Astrocyte (in vitro differentiated cells and primary cell): ENCODE measurements around the gene DROSHA. TPM values are rescaled to one million over a fixed set of nuclear protein-coding genes. Genes with fewer than 3 reads are reported as not detected.
A peak's percentile ranks its signal among the peaks of the same experiment; 100 is the strongest.

Source experiments
- DNase-seq: peaks from one replicate; pipeline ENCODE4 v3.0.0-alpha.2; 2010; ENCODE audit warnings: low read depth
- FAIRE-seq: peaks from 2 replicates; lab custom pipeline; 2011; peaks lifted over from hg19 to GRCh38; lab: Jason Lieb, UNC
- H2AFZ ChIP-seq: 2 replicates; pipeline ENCODE4 v1.6.0; 2012; ENCODE audit warnings: low read depth, low read length, inconsistent platforms
- H3K27ac ChIP-seq: 2 replicates; pipeline ENCODE4 v1.5.1; 2011; ENCODE audit warnings: low read depth, low read length, inconsistent platforms
- H3K27me3 ChIP-seq: 2 replicates; pipeline ENCODE4 v1.6.0; 2011; ENCODE audit warnings: low read length, inconsistent platforms; ENCODE audit not compliant: insufficient read depth
- H3K36me3 ChIP-seq: 2 replicates; pipeline ENCODE4 v1.5.1; 2011; ENCODE audit warnings: low read length, inconsistent platforms; ENCODE audit not compliant: insufficient read depth
- H3K4me1 ChIP-seq: 2 replicates; pipeline ENCODE4 v1.5.1; 2011; ENCODE audit warnings: low read length, inconsistent platforms; ENCODE audit not compliant: insufficient read depth
- H3K4me2 ChIP-seq: 2 replicates; pipeline ENCODE4 v1.6.0; 2012; ENCODE audit warnings: low read length, inconsistent platforms
- H3K4me3 ChIP-seq: 2 replicates; pipeline ENCODE4 v1.5.1; 2011; ENCODE audit warnings: low read depth, mild to moderate bottlenecking, low read length, inconsistent platforms; ENCODE audit not compliant: insufficient read depth
- H3K79me2 ChIP-seq: 2 replicates; pipeline ENCODE4 v1.6.0; 2012; ENCODE audit warnings: mild to moderate bottlenecking, low read length, inconsistent platforms; ENCODE audit not compliant: insufficient read depth
- H3K9ac ChIP-seq: 2 replicates; pipeline ENCODE4 v1.6.0; 2012; ENCODE audit warnings: mild to moderate bottlenecking, low read length, inconsistent platforms
- H3K9me3 ChIP-seq: 2 replicates; pipeline ENCODE4 v1.5.1; 2012; ENCODE audit warnings: low read depth, mild to moderate bottlenecking, low read length, inconsistent platforms; ENCODE audit not compliant: insufficient read depth
- H4K20me1 ChIP-seq: 2 replicates; pipeline ENCODE4 v1.6.0; 2012; ENCODE audit warnings: low read length, inconsistent platforms; ENCODE audit not compliant: insufficient read depth
- H3K27ac Mint-ChIP-seq: one replicate; pipeline ENCODE4 v1.8.0; 2021; ENCODE audit warnings: mild to moderate bottlenecking, mixed read lengths; ENCODE audit not compliant: unreplicated experiment
- H3K27me3 Mint-ChIP-seq: one replicate; pipeline ENCODE4 v1.8.0; 2021; ENCODE audit warnings: low read depth, mixed read lengths; ENCODE audit not compliant: unreplicated experiment
- H3K36me3 Mint-ChIP-seq: one replicate; pipeline ENCODE4 v1.8.0; 2021; ENCODE audit warnings: low read depth, mixed read lengths; ENCODE audit not compliant: unreplicated experiment
- H3K4me1 Mint-ChIP-seq: one replicate; pipeline ENCODE4 v1.8.0; 2021; ENCODE audit warnings: low read depth, mixed read lengths; ENCODE audit not compliant: unreplicated experiment
- H3K4me3 Mint-ChIP-seq: one replicate; pipeline ENCODE4 v1.8.0; 2021; ENCODE audit warnings: mild to moderate bottlenecking, moderate library complexity, mixed read lengths; ENCODE audit not compliant: unreplicated experiment
- H3K9me3 Mint-ChIP-seq: one replicate; pipeline ENCODE4 v1.8.0; 2021; ENCODE audit warnings: mild to moderate bottlenecking, mixed read lengths; ENCODE audit not compliant: unreplicated experiment
- CTCF ChIP-seq: IDR thresholded peaks from 2 replicates; pipeline ENCODE4 v1.5.1; 2011; ENCODE audit warnings: low read depth, mild to moderate bottlenecking, inconsistent platforms, low read length, moderate library complexity; ENCODE audit not compliant: insufficient read depth
- EZH2 ChIP-seq: IDR thresholded peaks from 2 replicates; pipeline ENCODE4 v1.6.1; 2012; ENCODE audit warnings: mild to moderate bottlenecking, low read length, inconsistent platforms; ENCODE audit not compliant: insufficient read depth
- total RNA-seq: library from RNA; stranded (reverse); gene quantifications from 2 replicates; pipeline ENCODE4 v1.2.1, GENCODE V29; 2021

Gene DROSHA
- total RNA-seq, 1 donor from 2014 or later, result 50.6 TPM

- H3K27me3 ChIP-seq, result peaks cover 2% of the 10 kb centered on the region
- FAIRE-seq (no peak), DNase-seq (peak; percentile 22)
- H3K27ac Mint-ChIP-seq, result peak overlapping the region; percentile 41
- H3K4me1 Mint-ChIP-seq, result peaks cover 20% of the 10 kb centered on the region
- H3K4me1 ChIP-seq, result peaks cover 3% of the 10 kb centered on the region
- H3K4me3 Mint-ChIP-seq, result no peak overlapping the region
- H3K27ac ChIP-seq, result no peak overlapping the region
- no peaks in the 10 kb centered on the region for H3K36me3 Mint-ChIP-seq
- peak overlapping the region; percentile 60 for H2AFZ ChIP-seq
- H3K79me2 ChIP-seq, result no peaks in the 10 kb centered on the region
- peaks cover 9% of the 10 kb centered on the region for H3K27me3 Mint-ChIP-seq
- H3K9ac ChIP-seq, result no peak overlapping the region
- no peak overlapping the region for H3K4me3 ChIP-seq
- H3K36me3 ChIP-seq, result no peaks in the 10 kb centered on the region
- no peaks in the 10 kb centered on the region for H4K20me1 ChIP-seq
- H3K4me2 ChIP-seq, result peak overlapping the region; percentile 33
- peaks cover 8% of the 10 kb centered on the region for H3K9me3 ChIP-seq
- TF ChIP-seq CTCF (no peak), EZH2 (no peak)
- no peaks in the 10 kb centered on the region for H3K9me3 Mint-ChIP-seq
Observed at GRCh38 chr5:31382051-31382878, 149.6 kb downstream of the DROSHA start.

- Mint-ChIP-seq H3K9me3 (no peaks in the 10 kb centered on the region), H3K4me1 (peaks cover 20% of the 10 kb centered on the region), H3K4me3 (no peak overlapping the region), H3K27ac (no peak overlapping the region), H3K27me3 (peaks cover 9% of the 10 kb centered on the region), H3K36me3 (no peaks in the 10 kb centered on the region)
- H3K4me1 ChIP-seq, result peaks cover 3% of the 10 kb centered on the region
- no peak overlapping the region for H3K4me2 ChIP-seq
- DNase-seq (no peak), FAIRE-seq (no peak)
- no peak overlapping the region for H3K4me3 ChIP-seq
- no peaks in the 10 kb centered on the region for H3K79me2 ChIP-seq
- H3K9me3 ChIP-seq, result peaks cover 8% of the 10 kb centered on the region
- H4K20me1 ChIP-seq, result no peaks in the 10 kb centered on the region
- TF ChIP-seq CTCF, result no peak
- TF ChIP-seq EZH2, result no peak
- no peak overlapping the region for H3K27ac ChIP-seq
- no peaks in the 10 kb centered on the region for H3K36me3 ChIP-seq
- no peak overlapping the region for H3K9ac ChIP-seq
- peaks cover 2% of the 10 kb centered on the region for H3K27me3 ChIP-seq
- H2AFZ ChIP-seq, result no peak overlapping the region
Observed at GRCh38 chr5:31381299-31381698, 150.6 kb downstream of the DROSHA start.

GRCh38 chr5:31380049-31380448 is 151.8 kb downstream of the DROSHA start:
- H3K4me3 ChIP-seq, result no peak overlapping the region
- TF ChIP-seq EZH2 (no peak), CTCF (no peak)
- H3K36me3 ChIP-seq, result no peaks in the 10 kb centered on the region
- H3K27ac ChIP-seq, result no peak overlapping the region
- Mint-ChIP-seq H3K4me3 (no peak overlapping the region), H3K27me3 (peaks cover 9% of the 10 kb centered on the region), H3K4me1 (peaks cover 17% of the 10 kb centered on the region), H3K36me3 (no peaks in the 10 kb centered on the region), H3K9me3 (no peaks in the 10 kb centered on the region), H3K27ac (no peak overlapping the region)
- DNase-seq, result no peak
- peaks cover 3% of the 10 kb centered on the region for H3K4me1 ChIP-seq
- no peaks in the 10 kb centered on the region for H4K20me1 ChIP-seq
- no peak overlapping the region for H3K4me2 ChIP-seq
- H3K9ac ChIP-seq, result no peak overlapping the region
- no peaks in the 10 kb centered on the region for H3K79me2 ChIP-seq
- no peak overlapping the region for H2AFZ ChIP-seq
- H3K9me3 ChIP-seq, result no peaks in the 10 kb centered on the region
- peaks cover 2% of the 10 kb centered on the region for H3K27me3 ChIP-seq
- FAIRE-seq, result no peak
